ENCODE measurements around the gene GPR45.
"Not testable (repeated sequence)": the region's sequence is repeated elsewhere in the genome, so short reads cannot be mapped to it uniquely, and the experiment has no call there.

GPR45 gene

GRCh38 chr2:105248316-105249070, 7.0 kb downstream of the GPR45 start:
- no peak overlapping the region for H3K4me2 ChIP-seq (ENCODE audit: low read depth, low read length, poor library complexity, severe bottlenecking)
- TF ChIP-seq EZH2phosphoT487 (conservative IDR thresholded peaks at IDR 0.05; ENCODE audit: low read length) (no peak), CTCF (IDR thresholded peaks at IDR 0.05; ENCODE audit: insufficient read depth, low read length, poor library complexity, severe bottlenecking) (no peak)
- H3K4me3 ChIP-seq (ENCODE audit: insufficient read depth, low read length, poor library complexity, severe bottlenecking), result no peak overlapping the region
- H3K36me3 ChIP-seq (ENCODE audit: low read length), result no peaks in the 10 kb centered on the region
- no peaks in the 10 kb centered on the region for H3K27me3 ChIP-seq (ENCODE audit: low read length)
- H3K9me3 ChIP-seq (ENCODE audit: insufficient read depth, low read length), result peaks cover 3% of the 10 kb centered on the region; the same call in 1 of the 2 replicates
- no peak overlapping the region for H2AFZ ChIP-seq (ENCODE audit: low read depth, low read length, severe bottlenecking)
- no peaks in the 10 kb centered on the region for H3K79me2 ChIP-seq (ENCODE audit: insufficient read depth, low read length)
- no peaks in the 10 kb centered on the region for H3K9me2 ChIP-seq (replicated peaks; ENCODE audit: insufficient read depth, low read length)
- no peak overlapping the region for H3K9ac ChIP-seq (ENCODE audit: low read length)
- no peaks in the 10 kb centered on the region for H3F3A ChIP-seq (ENCODE audit: insufficient read depth)
- no peaks in the 10 kb centered on the region for H4K20me1 ChIP-seq (ENCODE audit: low read depth, low read length)
- H3K27ac ChIP-seq (ENCODE audit: low read depth, low read length), result no peak overlapping the region

GRCh38 chr2:105249181-105249580, 7.6 kb downstream of the GPR45 start:
- Histone ChIP-seq H3K27me3 (ENCODE audit: low read length) (no peaks in the 10 kb centered on the region), H3K9me2 (replicated peaks; ENCODE audit: insufficient read depth, low read length) (no peaks in the 10 kb centered on the region), H3K9ac (ENCODE audit: low read length) (no peak overlapping the region), H3K27ac (ENCODE audit: low read depth, low read length) (no peak overlapping the region), H3K36me3 (ENCODE audit: low read length) (no peaks in the 10 kb centered on the region), H3K9me3 (ENCODE audit: insufficient read depth, low read length) (peaks cover 3% of the 10 kb centered on the region; the same call in 1 of the 2 replicates), H3K79me2 (ENCODE audit: insufficient read depth, low read length) (no peaks in the 10 kb centered on the region), H2AFZ (ENCODE audit: low read depth, low read length, severe bottlenecking) (no peak overlapping the region), H3F3A (ENCODE audit: insufficient read depth) (no peaks in the 10 kb centered on the region), H4K20me1 (ENCODE audit: low read depth, low read length) (no peaks in the 10 kb centered on the region), H3K4me2 (ENCODE audit: low read depth, low read length, poor library complexity, severe bottlenecking) (no peak overlapping the region), H3K4me3 (ENCODE audit: insufficient read depth, low read length, poor library complexity, severe bottlenecking) (no peak overlapping the region)
- no peak for TF ChIP-seq EZH2phosphoT487 (conservative IDR thresholded peaks at IDR 0.05; ENCODE audit: low read length)
- TF ChIP-seq CTCF (IDR thresholded peaks at IDR 0.05; ENCODE audit: insufficient read depth, low read length, poor library complexity, severe bottlenecking), result no peak

- Histone ChIP-seq H3K4me3 (ENCODE audit: insufficient read depth, low read length, poor library complexity, severe bottlenecking) (no peak overlapping the region), H3K9me2 (replicated peaks; ENCODE audit: insufficient read depth, low read length) (no peaks in the 10 kb centered on the region), H3K4me2 (ENCODE audit: low read depth, low read length, poor library complexity, severe bottlenecking) (no peak overlapping the region), H3K27ac (ENCODE audit: low read depth, low read length) (no peak overlapping the region), H3K27me3 (ENCODE audit: low read length) (no peaks in the 10 kb centered on the region), H3K79me2 (ENCODE audit: insufficient read depth, low read length) (no peaks in the 10 kb centered on the region), H4K20me1 (ENCODE audit: low read depth, low read length) (no peaks in the 10 kb centered on the region), H3K9me3 (ENCODE audit: insufficient read depth, low read length) (peaks cover 3% of the 10 kb centered on the region; the same call in 1 of the 2 replicates), H3F3A (ENCODE audit: insufficient read depth) (no peaks in the 10 kb centered on the region), H3K36me3 (ENCODE audit: low read length) (no peaks in the 10 kb centered on the region), H3K9ac (ENCODE audit: low read length) (no peak overlapping the region), H2AFZ (ENCODE audit: low read depth, low read length, severe bottlenecking) (no peak overlapping the region)
- TF ChIP-seq CTCF (IDR thresholded peaks at IDR 0.05; ENCODE audit: insufficient read depth, low read length, poor library complexity, severe bottlenecking), result no peak
- no peak for TF ChIP-seq EZH2phosphoT487 (conservative IDR thresholded peaks at IDR 0.05; ENCODE audit: low read length)
Measured at GRCh38 chr2:105249891-105250290, 8.3 kb downstream of the GPR45 start.

GRCh38 chr2:105251016-105251648, 9.6 kb downstream of the GPR45 start:
- H3K9ac ChIP-seq (ENCODE audit: low read length); H3K4me2 ChIP-seq (ENCODE audit: low read depth, low read length, poor library complexity, severe bottlenecking); H4K20me1 ChIP-seq (ENCODE audit: low read depth, low read length); H3K9me3 ChIP-seq (ENCODE audit: insufficient read depth, low read length); H3K27ac ChIP-seq (ENCODE audit: low read depth, low read length); H3K36me3 ChIP-seq (ENCODE audit: low read length); H3K4me3 ChIP-seq (ENCODE audit: insufficient read depth, low read length, poor library complexity, severe bottlenecking); H3K79me2 ChIP-seq (ENCODE audit: insufficient read depth, low read length); H3F3A ChIP-seq (ENCODE audit: insufficient read depth); H2AFZ ChIP-seq (ENCODE audit: low read depth, low read length, severe bottlenecking); H3K9me2 ChIP-seq (replicated peaks; ENCODE audit: insufficient read depth, low read length); H3K27me3 ChIP-seq (ENCODE audit: low read length): not testable (repeated sequence)
